ENCODE results near the gene CALML5.

The CALML5 gene

DNA sequence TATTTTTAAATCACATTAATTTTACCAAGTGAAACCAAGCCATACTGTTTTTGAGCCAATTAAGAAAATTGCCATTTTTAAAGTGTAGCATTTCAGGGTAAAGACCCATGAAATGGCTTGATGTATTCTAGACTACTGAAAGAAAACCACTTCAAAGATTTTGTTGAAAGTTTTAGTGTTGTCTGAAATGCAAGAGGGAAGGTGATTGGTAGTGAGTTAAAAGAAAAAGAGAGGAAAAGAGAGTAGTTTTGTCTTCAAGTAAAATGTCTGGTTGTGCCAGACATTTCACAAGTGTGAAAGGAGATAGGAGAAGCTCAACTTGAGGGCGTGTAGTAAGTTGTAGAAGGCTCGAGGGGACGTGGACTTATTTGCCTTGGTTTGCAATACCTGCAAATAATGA is 41.6 kb downstream of the CALML5 start:
- in situ Hi-C loops (cut with MboI; ENCODE audit: low pct_unique_long_range_greater_than_20kb, low sequenced_read_pairs, unreplicated experiment), result no loop called here
- no peak for DNase-seq (ENCODE audit: low spot score)
- TF ChIP-seq, protein P1, sequence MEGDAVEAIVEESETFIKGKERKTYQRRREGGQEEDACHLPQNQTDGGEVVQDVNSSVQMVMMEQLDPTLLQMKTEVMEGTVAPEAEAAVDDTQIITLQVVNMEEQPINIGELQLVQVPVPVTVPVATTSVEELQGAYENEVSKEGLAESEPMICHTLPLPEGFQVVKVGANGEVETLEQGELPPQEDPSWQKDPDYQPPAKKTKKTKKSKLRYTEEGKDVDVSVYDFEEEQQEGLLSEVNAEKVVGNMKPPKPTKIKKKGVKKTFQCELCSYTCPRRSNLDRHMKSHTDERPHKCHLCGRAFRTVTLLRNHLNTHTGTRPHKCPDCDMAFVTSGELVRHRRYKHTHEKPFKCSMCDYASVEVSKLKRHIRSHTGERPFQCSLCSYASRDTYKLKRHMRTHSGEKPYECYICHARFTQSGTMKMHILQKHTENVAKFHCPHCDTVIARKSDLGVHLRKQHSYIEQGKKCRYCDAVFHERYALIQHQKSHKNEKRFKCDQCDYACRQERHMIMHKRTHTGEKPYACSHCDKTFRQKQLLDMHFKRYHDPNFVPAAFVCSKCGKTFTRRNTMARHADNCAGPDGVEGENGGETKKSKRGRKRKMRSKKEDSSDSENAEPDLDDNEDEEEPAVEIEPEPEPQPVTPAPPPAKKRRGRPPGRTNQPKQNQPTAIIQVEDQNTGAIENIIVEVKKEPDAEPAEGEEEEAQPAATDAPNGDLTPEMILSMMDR (IDR thresholded peaks at IDR 0.05; ENCODE audit: extremely low read depth, insufficient read depth, missing control alignments), result no peak

- TF ChIP-seq, protein P1 (IDR thresholded peaks at IDR 0.05; ENCODE audit: extremely low read depth, insufficient read depth, missing control alignments), result no peak
- no peak for DNase-seq (ENCODE audit: low spot score)
- in situ Hi-C loops (cut with MboI; ENCODE audit: low pct_unique_long_range_greater_than_20kb, low sequenced_read_pairs, unreplicated experiment), result no loop called here
Measured at GRCh38 chr10:5456563-5456962, 42.8 kb downstream of the CALML5 start.

DNA sequence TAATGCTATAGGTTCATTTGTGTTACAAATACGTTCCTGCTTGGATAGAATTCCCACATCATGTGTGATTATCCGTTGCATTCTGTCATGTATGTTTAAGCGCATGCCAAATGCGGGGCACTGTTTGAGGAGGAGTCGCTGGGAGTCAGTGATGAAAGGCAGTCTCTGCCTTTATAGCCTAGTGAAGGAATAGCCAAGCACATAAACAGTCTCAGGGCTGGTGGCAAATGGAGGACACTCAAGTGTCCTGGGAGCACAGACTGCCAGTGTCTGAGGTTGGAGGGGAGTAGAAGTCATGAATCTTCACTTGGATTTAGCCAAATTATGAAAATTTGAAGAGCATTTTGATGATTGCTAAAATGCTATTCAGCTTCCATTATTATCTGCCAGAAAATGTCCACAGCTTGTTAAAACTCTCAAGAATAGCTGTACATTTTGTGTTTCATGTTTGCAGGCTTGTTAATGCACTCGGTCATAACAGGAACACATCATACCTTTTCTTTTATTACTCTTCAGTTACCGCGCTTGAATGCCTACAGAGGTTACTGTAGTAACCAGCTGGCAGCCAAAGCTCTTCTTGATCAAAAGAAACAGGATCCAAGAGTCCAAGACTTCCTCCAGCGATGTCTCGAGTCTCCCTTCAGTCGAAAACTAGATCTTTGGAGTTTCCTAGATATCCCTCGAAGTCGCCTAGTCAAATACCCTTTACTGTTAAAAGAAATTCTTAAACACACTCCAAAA is 45.5 kb downstream of the CALML5 start:
- no peak for DNase-seq (ENCODE audit: low spot score)
- in situ Hi-C loops (cut with MboI; ENCODE audit: low pct_unique_long_range_greater_than_20kb, low sequenced_read_pairs, unreplicated experiment), result no loop called here
- TF ChIP-seq, protein P1 (IDR thresholded peaks at IDR 0.05; ENCODE audit: extremely low read depth, insufficient read depth, missing control alignments), result no peak

- in situ Hi-C loops (cut with MboI; ENCODE audit: low pct_unique_long_range_greater_than_20kb, low sequenced_read_pairs, unreplicated experiment), result no loop called here
- TF ChIP-seq, protein P1 (IDR thresholded peaks at IDR 0.05; ENCODE audit: extremely low read depth, insufficient read depth, missing control alignments), result no peak
- no peak for DNase-seq (ENCODE audit: low spot score)
Measured at GRCh38 chr10:5450605-5451384, 48.6 kb downstream of the CALML5 start.

- in situ Hi-C loops (cut with MboI; ENCODE audit: low pct_unique_long_range_greater_than_20kb, low sequenced_read_pairs, unreplicated experiment), result loop anchor here (10.0 kb wide), 1 partner anchor 175 kb away; no protein-coding TSS in a partner anchor
- no peak for DNase-seq (ENCODE audit: low spot score)
- TF ChIP-seq, protein P1 (IDR thresholded peaks at IDR 0.05; ENCODE audit: extremely low read depth, insufficient read depth, missing control alignments), result no peak
Measured at GRCh38 chr10:5449823-5450222, 49.5 kb downstream of the CALML5 start.

- in situ Hi-C loops (cut with MboI; ENCODE audit: low pct_unique_long_range_greater_than_20kb, low sequenced_read_pairs, unreplicated experiment), result loop anchor here (10.0 kb wide), 1 partner anchor 176 kb away; no protein-coding TSS in a partner anchor
- no peak for DNase-seq (ENCODE audit: low spot score)
- TF ChIP-seq, protein P1 (IDR thresholded peaks at IDR 0.05; ENCODE audit: extremely low read depth, insufficient read depth, missing control alignments), result no peak
Measured at GRCh38 chr10:5449227-5449626, 50.1 kb downstream of the CALML5 start.

Data from GM13977 (cell line).